K562 (cell line): Measurements from ENCODE around the gene OPA3. TPM values are rescaled to one million over a fixed set of nuclear protein-coding genes. Genes with fewer than 3 reads are reported as not detected.

Experiments
- C11orf30 ChIP-seq: fragments of 450-650 bp; IDR thresholded peaks from 2 replicates; pipeline ENCODE4 v1.6.1; 2016; ENCODE audit warnings: low read depth, mild to moderate bottlenecking
- CGGBP1 ChIP-seq: fragments of 250-450 bp; sonication (Bioruptor Pico); IDR thresholded peaks from 2 replicates; pipeline ENCODE4 v1.9.0; 2021; ENCODE audit warnings: mild to moderate bottlenecking
- CREB1 ChIP-seq, 2 experiments: sonication (generic) in 1 of 2; formaldehyde crosslinking in 1 of 2; IDR thresholded peaks; 2 replicates each; pipeline versions ENCODE4 v1.6.1 to v1.8.0; 2012 to 2022; ENCODE audit warnings: inconsistent platforms in 1 of 2, mild to moderate bottlenecking in 1 of 2, missing genetic modification reagents in 1 of 2, moderate library complexity in 1 of 2
- CSDE1 ChIP-seq, 2 experiments: fragments of 450-650 bp; IDR thresholded peaks; 2 replicates each; pipeline ENCODE4 v1.6.1; 2016; ENCODE audit warnings: mild to moderate bottlenecking in 1 of 2
- EZH2 ChIP-seq: IDR thresholded peaks from 2 replicates; pipeline ENCODE4 v1.6.1; 2012; ENCODE audit warnings: low read depth, mild to moderate bottlenecking, inconsistent platforms, low read length, borderline replicate concordance
- GATAD2B ChIP-seq: fragments of 450-650 bp; IDR thresholded peaks from 2 replicates; pipeline ENCODE4 v1.6.1; 2017; ENCODE audit warnings: mild to moderate bottlenecking, borderline replicate concordance
- GTF2A2 ChIP-seq: IDR thresholded peaks from 2 replicates; pipeline ENCODE4 v1.6.1; 2016; ENCODE audit warnings: mild to moderate bottlenecking, missing genetic modification characterization, missing compliant biosample characterization
- HOXB6 ChIP-seq: fragments of 250-450 bp; sonication (Bioruptor Pico); IDR thresholded peaks from 2 replicates; pipeline ENCODE4 v1.5.1; 2022; ENCODE audit warnings: mild to moderate bottlenecking, borderline replicate concordance
- LARP7 ChIP-seq: fragments of 450-650 bp; IDR thresholded peaks from 2 replicates; pipeline ENCODE4 v1.6.1; 2016
- NR2C2 ChIP-seq, 2 experiments: fragments of 200-800 bp in 1 of 2; sonication (Bioruptor generic) in 1 of 2; sonication (generic) in 1 of 2; formaldehyde crosslinking in 1 of 2; IDR thresholded peaks; 2 replicates each; pipeline versions ENCODE4 v1.6.1 to v1.8.0; 2016 to 2022; ENCODE audit warnings: mild to moderate bottlenecking in 1 of 2, missing compliant biosample characterization in 1 of 2, missing genetic modification characterization in 1 of 2, missing genetic modification reagents in 1 of 2
- PCBP1 ChIP-seq: fragments of 200-400 bp; formaldehyde crosslinking; IDR thresholded peaks from 2 replicates; pipeline ENCODE4 v1.6.1; 2018; ENCODE audit warnings: mild to moderate bottlenecking, low read depth, low read length; ENCODE audit not compliant: poor library complexity, severe bottlenecking
- RBFOX2 ChIP-seq: fragments of 200-400 bp; formaldehyde crosslinking; IDR thresholded peaks from 2 replicates; pipeline ENCODE4 v1.6.1; 2017; ENCODE audit warnings: low read depth, mild to moderate bottlenecking, low read length, moderate library complexity
- RHOXF2B ChIP-seq: fragments of 250-450 bp; sonication (Bioruptor Pico); conservative IDR thresholded peaks from 2 replicates; pipeline ENCODE4 v1.5.1; 2021
- RNF2 ChIP-seq: sonication (generic); IDR thresholded peaks from 2 replicates; pipeline ENCODE4 v1.6.1; 2016
- TARDBP ChIP-seq: fragments of 450-650 bp; IDR thresholded peaks from 2 replicates; pipeline ENCODE4 v1.6.1; 2016
- ZNF143 ChIP-seq: sonication (generic); formaldehyde crosslinking; IDR thresholded peaks from 2 replicates; pipeline ENCODE4 v1.9.0; 2022; ENCODE audit warnings: mild to moderate bottlenecking, missing genetic modification reagents
- ZNF408 ChIP-seq: fragments of 250-450 bp; sonication (Bioruptor Pico); IDR thresholded peaks from 2 replicates; pipeline ENCODE4 v1.4.0; 2020; ENCODE audit warnings: low read depth, mild to moderate bottlenecking, moderate library complexity
- ZNF445 ChIP-seq: fragments of 250-450 bp; sonication (Bioruptor Pico); IDR thresholded peaks from 2 replicates; pipeline ENCODE4 v1.4.0; 2020; ENCODE audit warnings: low read depth, mild to moderate bottlenecking, moderate library complexity
- ZNF785 ChIP-seq: fragments of 250-450 bp; sonication (Bioruptor Pico); IDR thresholded peaks from 2 replicates; pipeline ENCODE4 v1.4.0; 2020; ENCODE audit warnings: mild to moderate bottlenecking
- polyA plus RNA-seq, 8 experiments: library from polyadenylated mRNA; depleted of rRNA in 4 of 8; stranded (reverse) in 5 of 8; unstranded in 3 of 8; fragments of >200 nt; fragmentation: Nextera tagmentation in 2 of 8; fragmentation: Illumina TruSeq in 1 of 8; extraction: Ambion mirVana in 2 of 8; extraction: Trizol in 1 of 8; gene quantifications; 2 replicates each; pipeline versions ENCODE4 v1.2.1 to v1.2.3, GENCODE V29; 2011 to 2014; ENCODE audit warnings: inconsistent platforms in 1 of 8, missing spikeins in 1 of 8
- total RNA-seq, 7 experiments: library from RNA; depleted of rRNA in 6 of 7; stranded (reverse); fragments of >200 nt in 6 of 7; fragmentation: Illumina TruSeq in 2 of 7; extraction: Trizol in 2 of 7; gene quantifications; 2 replicates each; pipeline versions ENCODE4 v1.2.1 to v1.2.3, GENCODE V29; 2011 to 2021; ENCODE audit warnings: low replicate concordance in 1 of 7
- TF ChIP-seq, protein P1 (sequence below): IDR thresholded peaks from 3 replicates; pipeline ENCODE4 v1.6.1; 2011; ENCODE audit warnings: borderline replicate concordance, mild to moderate bottlenecking; ENCODE audit not compliant: insufficient read length, insufficient read depth
- TF ChIP-seq, protein P2 (sequence below): sonication (generic); formaldehyde crosslinking; IDR thresholded peaks from 2 replicates; pipeline ENCODE4 v1.5.0; 2020; ENCODE audit warnings: missing genetic modification reagents
- TF ChIP-seq, protein P3 (sequence below): sonication (generic); formaldehyde crosslinking; IDR thresholded peaks from 2 replicates; pipeline ENCODE4 v1.8.0; 2023; ENCODE audit warnings: mild to moderate bottlenecking, missing genetic modification reagents
- TF ChIP-seq, protein P4 (sequence below): sonication (generic); formaldehyde crosslinking; IDR thresholded peaks from 2 replicates; pipeline ENCODE4 v1.8.0; 2022; ENCODE audit warnings: mild to moderate bottlenecking, missing genetic modification reagents

OPA3 gene
- total and polyA plus RNA-seq, 9 of the 15 experiments (the other 6 are each of a cell fraction or from before 2014, with no cell fraction given) = 1.4 to 18.8 (median 9.0) TPM

DNA sequence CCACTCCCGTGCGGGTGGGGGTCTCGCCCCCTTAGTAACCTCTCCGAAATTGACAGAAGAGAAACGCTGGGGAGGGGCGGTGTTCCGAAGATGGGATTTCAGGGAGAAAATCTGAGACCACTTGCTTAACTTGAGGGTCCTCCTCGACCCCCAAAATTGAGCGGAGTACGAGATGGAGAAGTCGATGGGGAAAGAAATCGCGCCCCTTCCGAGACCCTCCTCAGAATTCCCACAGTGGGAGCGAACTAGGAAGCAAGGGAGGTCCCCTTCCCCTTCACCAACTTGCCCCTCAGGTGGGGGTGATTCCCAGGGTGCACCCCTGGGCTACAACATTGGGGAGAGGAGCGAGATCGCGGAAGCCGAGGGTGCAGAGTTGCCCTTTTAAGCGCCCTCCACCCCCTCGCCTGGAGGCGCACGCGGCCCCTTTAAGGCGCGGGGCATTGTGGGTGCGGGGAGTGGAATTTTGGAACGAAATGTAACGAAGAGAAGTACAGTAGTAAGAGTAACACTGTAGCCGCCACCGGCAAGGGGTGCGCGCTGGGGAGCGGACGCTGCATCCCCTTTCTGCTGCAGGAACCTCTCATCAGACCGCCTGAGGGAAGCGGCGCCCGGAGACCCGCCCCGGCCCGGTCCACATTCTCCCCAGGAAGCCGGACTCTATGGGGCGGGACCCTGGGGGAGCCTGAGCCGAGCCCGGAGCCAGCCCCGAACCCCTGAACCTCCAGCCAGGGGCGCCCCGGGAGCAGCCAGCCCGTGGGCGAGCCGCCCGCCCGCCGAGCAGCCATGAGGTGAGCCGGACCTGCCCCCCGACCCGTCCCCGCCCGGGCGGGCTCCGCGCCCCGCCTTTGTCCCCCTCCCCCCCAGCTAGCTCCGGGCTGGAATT, 77.4 kb downstream of the OPA3 start, which contains the start of gene VASP (continued):
- TF ChIP-seq, protein P1, sequence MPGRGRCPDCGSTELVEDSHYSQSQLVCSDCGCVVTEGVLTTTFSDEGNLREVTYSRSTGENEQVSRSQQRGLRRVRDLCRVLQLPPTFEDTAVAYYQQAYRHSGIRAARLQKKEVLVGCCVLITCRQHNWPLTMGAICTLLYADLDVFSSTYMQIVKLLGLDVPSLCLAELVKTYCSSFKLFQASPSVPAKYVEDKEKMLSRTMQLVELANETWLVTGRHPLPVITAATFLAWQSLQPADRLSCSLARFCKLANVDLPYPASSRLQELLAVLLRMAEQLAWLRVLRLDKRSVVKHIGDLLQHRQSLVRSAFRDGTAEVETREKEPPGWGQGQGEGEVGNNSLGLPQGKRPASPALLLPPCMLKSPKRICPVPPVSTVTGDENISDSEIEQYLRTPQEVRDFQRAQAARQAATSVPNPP = no peak
- peak; percentile 94 for TF ChIP-seq RBFOX2
- TF ChIP-seq, protein P2, sequence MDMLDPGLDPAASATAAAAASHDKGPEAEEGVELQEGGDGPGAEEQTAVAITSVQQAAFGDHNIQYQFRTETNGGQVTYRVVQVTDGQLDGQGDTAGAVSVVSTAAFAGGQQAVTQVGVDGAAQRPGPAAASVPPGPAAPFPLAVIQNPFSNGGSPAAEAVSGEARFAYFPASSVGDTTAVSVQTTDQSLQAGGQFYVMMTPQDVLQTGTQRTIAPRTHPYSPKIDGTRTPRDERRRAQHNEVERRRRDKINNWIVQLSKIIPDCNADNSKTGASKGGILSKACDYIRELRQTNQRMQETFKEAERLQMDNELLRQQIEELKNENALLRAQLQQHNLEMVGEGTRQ (CRISPR knock-in tag) = no peak
- peak; percentile 73 for TF ChIP-seq PCBP1
- peak; percentile 89 for TF ChIP-seq ZNF143 (CRISPR knock-in tag)
- TF ChIP-seq RHOXF2B (CRISPR knock-in tag) = no peak
- TF ChIP-seq C11orf30 = no peak
- TF ChIP-seq CREB1 (IDR thresholded peaks at IDR 0.05) = peak; percentile 32; the same call in 1 of the 2 replicates
- TF ChIP-seq CREB1 (CRISPR knock-in tag; IDR thresholded peaks at IDR 0.05) = peak; percentile 63; the same call in 1 of the 2 replicates
- TF ChIP-seq GATAD2B = no peak
- TF ChIP-seq RNF2 = peak; percentile 90
- TF ChIP-seq TARDBP = no peak
- TF ChIP-seq NR2C2 (CRISPR knock-in tag; IDR thresholded peaks at IDR 0.05) = no peak; the same call in 1 of the 2 replicates
- no peak; the same call in 1 of the 2 replicates for TF ChIP-seq NR2C2 (tag; IDR thresholded peaks at IDR 0.05)
- no peak for TF ChIP-seq LARP7
- peak in 1 of 2 experiments; percentile 39; a peak in 1 of 4 replicates for TF ChIP-seq CSDE1 (IDR thresholded peaks at IDR 0.05)
- TF ChIP-seq HOXB6 = no peak
- TF ChIP-seq EZH2 = no peak
- TF ChIP-seq, protein P3, sequence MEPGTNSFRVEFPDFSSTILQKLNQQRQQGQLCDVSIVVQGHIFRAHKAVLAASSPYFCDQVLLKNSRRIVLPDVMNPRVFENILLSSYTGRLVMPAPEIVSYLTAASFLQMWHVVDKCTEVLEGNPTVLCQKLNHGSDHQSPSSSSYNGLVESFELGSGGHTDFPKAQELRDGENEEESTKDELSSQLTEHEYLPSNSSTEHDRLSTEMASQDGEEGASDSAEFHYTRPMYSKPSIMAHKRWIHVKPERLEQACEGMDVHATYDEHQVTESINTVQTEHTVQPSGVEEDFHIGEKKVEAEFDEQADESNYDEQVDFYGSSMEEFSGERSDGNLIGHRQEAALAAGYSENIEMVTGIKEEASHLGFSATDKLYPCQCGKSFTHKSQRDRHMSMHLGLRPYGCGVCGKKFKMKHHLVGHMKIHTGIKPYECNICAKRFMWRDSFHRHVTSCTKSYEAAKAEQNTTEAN (CRISPR knock-in tag) = no peak
- TF ChIP-seq ZNF408 (CRISPR knock-in tag) = no peak
- TF ChIP-seq CGGBP1 (CRISPR knock-in tag) = no peak
- TF ChIP-seq GTF2A2 (tag) = no peak
- TF ChIP-seq ZNF445 = no peak
- TF ChIP-seq ZNF785 = no peak
- TF ChIP-seq, protein P4, sequence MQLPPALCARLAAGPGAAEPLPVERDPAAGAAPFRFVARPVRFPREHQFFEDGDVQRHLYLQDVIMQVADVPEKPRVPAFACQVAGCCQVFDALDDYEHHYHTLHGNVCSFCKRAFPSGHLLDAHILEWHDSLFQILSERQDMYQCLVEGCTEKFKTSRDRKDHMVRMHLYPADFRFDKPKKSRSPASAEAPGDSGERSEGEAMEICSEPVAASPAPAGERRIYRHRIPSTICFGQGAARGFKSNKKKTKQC (CRISPR knock-in tag) = no peak
